Measurements from ENCODE around the gene CPNE2. TPM values are rescaled to one million over a fixed set of nuclear protein-coding genes. Genes with fewer than 3 reads are reported as not detected.

Gene CPNE2
- total RNA-seq, 1 experiment from 2014 or later: 14.5 TPM

GRCh38 chr16:57165938-57166337 is 73.6 kb downstream of the CPNE2 start:
- Histone ChIP-seq H3F3A (ENCODE audit: low read length, unreplicated experiment) (no peaks in the 10 kb centered on the region), H3K9me3 (ENCODE audit: low read length) (no peaks in the 10 kb centered on the region), H3K4me1 (ENCODE audit: insufficient read depth, low read length) (no peaks in the 10 kb centered on the region), H2AFZ (ENCODE audit: low read length) (no peak overlapping the region), H4K20me1 (ENCODE audit: low read length) (no peaks in the 10 kb centered on the region), H3K4me2 (ENCODE audit: low read length) (no peak overlapping the region), H3K27me3 (ENCODE audit: low read length) (no peaks in the 10 kb centered on the region), H3K4me3 (ENCODE audit: low read length) (no peak overlapping the region), H3K27ac (ENCODE audit: low read length) (no peak overlapping the region), H3K79me2 (ENCODE audit: low read length) (no peaks in the 10 kb centered on the region), H3K36me3 (ENCODE audit: low read depth, low read length) (peaks cover 15% of the 10 kb centered on the region), H3K9me2 (replicated peaks; ENCODE audit: low read length) (no peaks in the 10 kb centered on the region), H3K9ac (ENCODE audit: low read length) (no peak overlapping the region)
- BruUV-seq (replicated peaks): no TSS peak
- ChIA-PET POLR2A (ENCODE audit: unreplicated experiment) (no interaction called here), CTCF (no interaction called here)
- DNase-seq (no peak), ATAC-seq (no peak)
- intact Hi-C loops (cut with micrococcal nuclease): loop anchor here (5.0 kb wide), 1 partner anchor 219 kb away; no protein-coding TSS in a partner anchor
- TF ChIP-seq EZH2 (IDR thresholded peaks at IDR 0.05; ENCODE audit: low read length, unreplicated experiment) (no peak), CTCF (conservative IDR thresholded peaks at IDR 0.05; ENCODE audit: low read depth, low read length) (no peak)

DNA sequence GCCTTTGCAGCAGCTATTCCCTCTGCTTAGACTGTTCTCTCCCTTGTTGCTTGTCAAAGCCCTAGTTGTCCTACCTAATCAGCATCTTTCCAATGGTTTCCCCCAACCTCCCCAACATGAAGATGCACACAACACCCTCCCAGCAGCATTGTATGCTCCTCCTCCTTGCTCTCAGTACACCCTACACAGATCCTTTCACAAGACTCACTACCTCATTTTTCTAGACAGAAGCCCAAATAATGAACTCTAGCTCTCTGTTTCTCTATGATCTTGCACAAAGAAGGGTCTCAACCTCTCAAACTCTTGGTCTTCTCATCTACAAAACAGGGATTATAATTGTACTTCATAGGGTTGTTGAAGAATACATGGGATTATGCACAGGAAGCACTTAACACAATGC is 74.1 kb downstream of the CPNE2 start:
- no peak overlapping the region for H3K4me3 ChIP-seq (ENCODE audit: low read length)
- H3K9me2 ChIP-seq (replicated peaks; ENCODE audit: low read length): no peaks in the 10 kb centered on the region
- no peaks in the 10 kb centered on the region for H3K9me3 ChIP-seq (ENCODE audit: low read length)
- ATAC-seq: no peak
- H4K20me1 ChIP-seq (ENCODE audit: low read length): no peaks in the 10 kb centered on the region
- no peak overlapping the region for H3K4me2 ChIP-seq (ENCODE audit: low read length)
- POLR2A ChIA-PET (ENCODE audit: unreplicated experiment): no interaction called here
- H3K27ac ChIP-seq (ENCODE audit: low read length): no peak overlapping the region
- no peak overlapping the region for H2AFZ ChIP-seq (ENCODE audit: low read length)
- TF ChIP-seq EZH2phosphoT487 (IDR thresholded peaks at IDR 0.05; ENCODE audit: borderline replicate concordance, low read length) (no peak), CTCF (conservative IDR thresholded peaks at IDR 0.05; ENCODE audit: low read depth, low read length) (no peak), EZH2 (IDR thresholded peaks at IDR 0.05; ENCODE audit: low read length, unreplicated experiment) (no peak)
- DNase-seq: no peak
- peaks cover 15% of the 10 kb centered on the region for H3K36me3 ChIP-seq (ENCODE audit: low read depth, low read length)
- no TSS peak for BruUV-seq (replicated peaks)
- intact Hi-C loops (cut with micrococcal nuclease): loop anchor here (5.0 kb wide), 1 partner anchor 219 kb away; no protein-coding TSS in a partner anchor
- CTCF ChIA-PET: no interaction called here
- H3K4me1 ChIP-seq (ENCODE audit: insufficient read depth, low read length): no peaks in the 10 kb centered on the region
- H3K27me3 ChIP-seq (ENCODE audit: low read length): no peaks in the 10 kb centered on the region
- H3K79me2 ChIP-seq (ENCODE audit: low read length): no peaks in the 10 kb centered on the region
- no peak overlapping the region for H3K9ac ChIP-seq (ENCODE audit: low read length)
- no peaks in the 10 kb centered on the region for H3F3A ChIP-seq (ENCODE audit: low read length, unreplicated experiment)

DNA sequence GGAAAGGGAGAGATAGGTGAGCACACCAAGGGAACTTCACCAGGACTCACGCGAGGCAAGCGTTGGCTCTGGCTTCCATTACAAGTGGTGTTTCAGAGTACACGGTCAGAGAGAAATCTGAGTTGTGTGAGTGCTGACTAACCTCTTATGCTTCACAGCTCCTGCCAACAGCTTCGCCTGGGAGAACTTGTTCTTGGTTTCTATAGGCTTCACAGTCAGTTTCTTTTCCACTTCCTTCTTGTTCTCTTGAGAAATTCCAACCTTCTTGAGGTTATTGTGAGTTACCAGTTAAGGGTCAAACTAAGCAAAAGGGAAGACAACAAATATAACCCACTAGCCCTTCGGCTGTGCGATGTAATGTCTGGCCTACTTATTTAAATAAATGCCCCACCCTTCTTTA is 74.6 kb downstream of the CPNE2 start:
- intact Hi-C loops (cut with micrococcal nuclease): loop anchor here (5.0 kb wide), 1 partner anchor 220 kb away; no protein-coding TSS in a partner anchor
- POLR2A ChIA-PET (ENCODE audit: unreplicated experiment): no interaction called here
- Histone ChIP-seq H3K36me3 (ENCODE audit: low read depth, low read length) (peaks cover 19% of the 10 kb centered on the region), H3F3A (ENCODE audit: low read length, unreplicated experiment) (no peaks in the 10 kb centered on the region), H3K27ac (ENCODE audit: low read length) (no peak overlapping the region), H4K20me1 (ENCODE audit: low read length) (no peaks in the 10 kb centered on the region), H3K4me3 (ENCODE audit: low read length) (no peak overlapping the region), H2AFZ (ENCODE audit: low read length) (no peak overlapping the region), H3K4me1 (ENCODE audit: insufficient read depth, low read length) (no peaks in the 10 kb centered on the region), H3K9me3 (ENCODE audit: low read length) (no peaks in the 10 kb centered on the region), H3K9me2 (replicated peaks; ENCODE audit: low read length) (no peaks in the 10 kb centered on the region), H3K27me3 (ENCODE audit: low read length) (no peaks in the 10 kb centered on the region), H3K9ac (ENCODE audit: low read length) (no peak overlapping the region), H3K4me2 (ENCODE audit: low read length) (no peak overlapping the region), H3K79me2 (ENCODE audit: low read length) (no peaks in the 10 kb centered on the region)
- TF ChIP-seq CTCF (conservative IDR thresholded peaks at IDR 0.05; ENCODE audit: low read depth, low read length) (no peak), EZH2 (IDR thresholded peaks at IDR 0.05; ENCODE audit: low read length, unreplicated experiment) (no peak), EZH2phosphoT487 (IDR thresholded peaks at IDR 0.05; ENCODE audit: borderline replicate concordance, low read length) (no peak)
- DNase-seq (peak; percentile 4), ATAC-seq (no peak)
- BruUV-seq (replicated peaks): no TSS peak
- CTCF ChIA-PET: no interaction called here
